SK-N-MC (cell line): ENCODE measurements around the gene SLC9A7.

Source experiments
- EZH2 ChIP-seq: fragments of 200-600 bp; sonication (generic); IDR thresholded peaks from one replicate; pipeline ENCODE4 v1.6.1; 2017; ENCODE audit warnings: antibody characterized with exemption
- POLR2AphosphoS5 ChIP-seq: IDR thresholded peaks from 2 replicates; pipeline ENCODE4 v1.6.1; 2012; ENCODE audit warnings: mild to moderate bottlenecking, low read depth, low read length, borderline replicate concordance

DNA sequence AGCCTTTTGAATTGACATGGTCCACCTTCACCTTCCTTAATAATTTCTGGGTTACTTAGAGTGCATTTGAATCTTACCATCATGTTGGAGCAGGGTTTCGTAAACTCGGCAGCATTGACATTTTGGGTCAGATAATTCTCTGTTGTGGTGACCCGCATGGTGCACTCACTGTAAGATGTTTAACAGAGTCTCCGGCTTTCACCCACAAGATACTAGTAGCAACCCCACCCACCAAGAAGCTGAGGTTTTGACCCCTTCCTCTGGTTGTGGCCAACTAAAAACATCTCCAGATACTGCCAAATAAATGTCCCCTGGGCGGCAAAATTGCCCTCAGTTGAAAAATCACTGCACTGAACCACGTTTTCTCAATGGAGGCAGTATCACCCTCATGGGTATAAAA is 122.7 kb downstream of the SLC9A7 start:
- TF ChIP-seq POLR2AphosphoS5 (no peak), EZH2 (no peak)
